Neural cell (in vitro differentiated cells): ENCODE measurements around the gene URGCP.

Experiments
- EP300 ChIP-seq: fragments of 450-650 bp; conservative IDR thresholded peaks from 2 replicates; pipeline ENCODE4 v1.6.1; 2014; ENCODE audit warnings: antibody characterized with exemption, mild to moderate bottlenecking, moderate library complexity; ENCODE audit not compliant: poor library complexity, severe bottlenecking
- EZH2 ChIP-seq: fragments of 200-600, 300-800 bp; shearing (Covaris generic), sonication (generic); IDR thresholded peaks from 2 replicates; pipeline ENCODE4 v1.6.1; 2014; ENCODE audit warnings: antibody characterized with exemption, low read length, borderline replicate concordance, mild to moderate bottlenecking; ENCODE audit not compliant: insufficient read depth, poor library complexity, severe bottlenecking
- MXI1 ChIP-seq: fragments of 450-650 bp; conservative IDR thresholded peaks from 2 replicates; pipeline ENCODE4 v1.6.1; 2014; ENCODE audit warnings: antibody characterized with exemption, mild to moderate bottlenecking; ENCODE audit not compliant: poor library complexity, severe bottlenecking
- POLR2AphosphoS5 ChIP-seq: IDR thresholded peaks from 2 replicates; pipeline ENCODE4 v1.6.1; 2012
- TAF1 ChIP-seq: IDR thresholded peaks from 2 replicates; pipeline ENCODE4 v1.6.1; 2012; ENCODE audit warnings: low read depth
- TF ChIP-seq, protein P1 (sequence below): IDR thresholded peaks from 2 replicates; pipeline ENCODE4 v1.6.1; 2012; ENCODE audit warnings: borderline replicate concordance
- TF ChIP-seq, protein P2 (sequence below): fragments of 450-650 bp; IDR thresholded peaks from 2 replicates; pipeline ENCODE4 v1.5.1; 2014; ENCODE audit warnings: antibody characterized with exemption, mild to moderate bottlenecking, moderate library complexity; ENCODE audit not compliant: poor library complexity, severe bottlenecking

DNA sequence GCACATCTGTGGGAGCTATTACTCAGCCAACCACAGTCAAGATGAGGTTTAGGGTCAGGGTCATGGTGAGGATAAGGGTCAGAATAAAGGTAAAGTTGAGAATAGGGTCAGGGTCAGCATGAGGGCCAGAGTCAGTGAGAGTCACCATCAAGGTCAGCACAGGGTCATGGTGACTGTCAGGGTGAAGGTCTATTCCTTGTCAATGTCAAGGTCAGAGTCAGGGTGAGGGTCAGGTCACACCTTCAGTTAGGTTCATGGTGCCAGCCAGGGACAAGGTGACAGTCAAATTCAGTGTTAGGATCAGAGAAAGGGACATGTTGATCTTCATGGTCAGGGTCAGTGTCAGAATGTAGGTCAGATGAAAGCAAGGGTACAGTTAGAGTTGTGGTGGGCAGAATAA is 51.2 kb downstream of the URGCP start:
- TF ChIP-seq EZH2 (no peak), EP300 (no peak), POLR2AphosphoS5 (no peak), TAF1 (no peak), MXI1 (no peak)
- TF ChIP-seq, protein P1, sequence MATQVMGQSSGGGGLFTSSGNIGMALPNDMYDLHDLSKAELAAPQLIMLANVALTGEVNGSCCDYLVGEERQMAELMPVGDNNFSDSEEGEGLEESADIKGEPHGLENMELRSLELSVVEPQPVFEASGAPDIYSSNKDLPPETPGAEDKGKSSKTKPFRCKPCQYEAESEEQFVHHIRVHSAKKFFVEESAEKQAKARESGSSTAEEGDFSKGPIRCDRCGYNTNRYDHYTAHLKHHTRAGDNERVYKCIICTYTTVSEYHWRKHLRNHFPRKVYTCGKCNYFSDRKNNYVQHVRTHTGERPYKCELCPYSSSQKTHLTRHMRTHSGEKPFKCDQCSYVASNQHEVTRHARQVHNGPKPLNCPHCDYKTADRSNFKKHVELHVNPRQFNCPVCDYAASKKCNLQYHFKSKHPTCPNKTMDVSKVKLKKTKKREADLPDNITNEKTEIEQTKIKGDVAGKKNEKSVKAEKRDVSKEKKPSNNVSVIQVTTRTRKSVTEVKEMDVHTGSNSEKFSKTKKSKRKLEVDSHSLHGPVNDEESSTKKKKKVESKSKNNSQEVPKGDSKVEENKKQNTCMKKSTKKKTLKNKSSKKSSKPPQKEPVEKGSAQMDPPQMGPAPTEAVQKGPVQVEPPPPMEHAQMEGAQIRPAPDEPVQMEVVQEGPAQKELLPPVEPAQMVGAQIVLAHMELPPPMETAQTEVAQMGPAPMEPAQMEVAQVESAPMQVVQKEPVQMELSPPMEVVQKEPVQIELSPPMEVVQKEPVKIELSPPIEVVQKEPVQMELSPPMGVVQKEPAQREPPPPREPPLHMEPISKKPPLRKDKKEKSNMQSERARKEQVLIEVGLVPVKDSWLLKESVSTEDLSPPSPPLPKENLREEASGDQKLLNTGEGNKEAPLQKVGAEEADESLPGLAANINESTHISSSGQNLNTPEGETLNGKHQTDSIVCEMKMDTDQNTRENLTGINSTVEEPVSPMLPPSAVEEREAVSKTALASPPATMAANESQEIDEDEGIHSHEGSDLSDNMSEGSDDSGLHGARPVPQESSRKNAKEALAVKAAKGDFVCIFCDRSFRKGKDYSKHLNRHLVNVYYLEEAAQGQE = no peak
- TF ChIP-seq, protein P2, sequence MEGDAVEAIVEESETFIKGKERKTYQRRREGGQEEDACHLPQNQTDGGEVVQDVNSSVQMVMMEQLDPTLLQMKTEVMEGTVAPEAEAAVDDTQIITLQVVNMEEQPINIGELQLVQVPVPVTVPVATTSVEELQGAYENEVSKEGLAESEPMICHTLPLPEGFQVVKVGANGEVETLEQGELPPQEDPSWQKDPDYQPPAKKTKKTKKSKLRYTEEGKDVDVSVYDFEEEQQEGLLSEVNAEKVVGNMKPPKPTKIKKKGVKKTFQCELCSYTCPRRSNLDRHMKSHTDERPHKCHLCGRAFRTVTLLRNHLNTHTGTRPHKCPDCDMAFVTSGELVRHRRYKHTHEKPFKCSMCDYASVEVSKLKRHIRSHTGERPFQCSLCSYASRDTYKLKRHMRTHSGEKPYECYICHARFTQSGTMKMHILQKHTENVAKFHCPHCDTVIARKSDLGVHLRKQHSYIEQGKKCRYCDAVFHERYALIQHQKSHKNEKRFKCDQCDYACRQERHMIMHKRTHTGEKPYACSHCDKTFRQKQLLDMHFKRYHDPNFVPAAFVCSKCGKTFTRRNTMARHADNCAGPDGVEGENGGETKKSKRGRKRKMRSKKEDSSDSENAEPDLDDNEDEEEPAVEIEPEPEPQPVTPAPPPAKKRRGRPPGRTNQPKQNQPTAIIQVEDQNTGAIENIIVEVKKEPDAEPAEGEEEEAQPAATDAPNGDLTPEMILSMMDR = no peak
